Bone marrow (tissue), 2 donors: Measurements from ENCODE around the gene TOR4A.

Experiments
- DNase-seq, 2 donors: peaks; one replicate each; lab custom pipeline; 2025; lab: John Stamatoyannopoulos, UW

Gene TOR4A

GRCh38 chr9:137277329-137278041, at the start of gene TOR4A:
TSS of gene TOR4A (plus strand) at chr9:137277726. CDS start at chr9:137278690, 964 bp downstream.
- peak; percentile 31 to 57 for DNase-seq

DNA sequence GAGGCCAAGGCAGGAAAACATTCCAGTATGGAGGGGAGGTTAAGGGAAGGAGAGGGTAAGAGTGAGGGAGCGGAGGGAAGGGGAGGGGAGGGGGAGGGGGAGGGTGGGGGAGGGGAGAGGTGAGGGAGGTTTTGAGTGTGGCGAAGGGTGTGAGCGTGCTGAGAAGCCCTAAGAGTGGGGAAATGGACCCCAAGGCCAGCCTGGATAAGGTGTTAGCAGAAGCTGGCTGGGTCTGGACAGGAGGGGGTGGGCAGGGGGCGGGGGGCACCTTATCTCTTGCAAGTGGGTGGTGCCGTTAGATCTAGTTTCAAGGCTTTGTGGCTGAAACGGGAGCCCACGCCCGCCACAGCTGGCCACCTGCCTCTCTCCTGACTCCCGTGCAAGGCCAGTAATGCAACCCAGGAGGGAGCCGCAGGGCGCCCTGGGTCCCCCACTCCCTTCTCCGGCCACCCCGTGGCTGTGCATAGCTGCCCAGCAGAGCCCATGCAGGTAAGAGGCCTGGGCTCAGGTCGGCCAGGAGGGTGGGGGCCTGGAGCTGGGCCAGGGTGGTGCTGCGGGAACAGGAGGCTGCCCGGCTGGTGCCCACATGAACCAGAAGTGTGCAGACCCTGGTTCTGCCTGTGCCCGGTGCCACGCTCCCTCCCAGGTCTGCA, 49.5 kb upstream of the TOR4A start:
- DNase-seq = no peak

DNA sequence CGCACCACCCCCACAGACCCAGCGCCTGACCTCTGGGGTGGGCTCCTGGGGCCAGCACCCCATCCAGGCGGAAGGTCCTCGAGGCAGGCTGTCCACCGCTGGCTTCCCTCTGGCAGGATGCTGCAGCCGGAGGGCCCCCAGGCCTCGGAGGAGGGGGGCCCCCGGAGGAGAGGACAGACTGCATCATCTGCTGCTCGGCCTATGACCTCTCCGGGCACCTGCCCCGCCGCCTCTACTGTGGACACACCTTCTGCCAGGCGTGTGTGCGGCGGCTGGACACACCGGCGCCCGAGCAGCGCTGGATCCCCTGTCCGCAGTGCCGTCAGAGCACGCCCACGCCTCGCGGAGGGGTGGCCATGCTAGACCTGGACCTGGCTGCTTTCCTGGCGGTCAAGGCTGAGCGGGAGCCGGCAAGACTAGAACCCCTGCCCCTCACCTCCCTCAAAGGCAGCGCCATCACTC, 49.0 kb upstream of the TOR4A start:
- DNase-seq = no peak

DNA sequence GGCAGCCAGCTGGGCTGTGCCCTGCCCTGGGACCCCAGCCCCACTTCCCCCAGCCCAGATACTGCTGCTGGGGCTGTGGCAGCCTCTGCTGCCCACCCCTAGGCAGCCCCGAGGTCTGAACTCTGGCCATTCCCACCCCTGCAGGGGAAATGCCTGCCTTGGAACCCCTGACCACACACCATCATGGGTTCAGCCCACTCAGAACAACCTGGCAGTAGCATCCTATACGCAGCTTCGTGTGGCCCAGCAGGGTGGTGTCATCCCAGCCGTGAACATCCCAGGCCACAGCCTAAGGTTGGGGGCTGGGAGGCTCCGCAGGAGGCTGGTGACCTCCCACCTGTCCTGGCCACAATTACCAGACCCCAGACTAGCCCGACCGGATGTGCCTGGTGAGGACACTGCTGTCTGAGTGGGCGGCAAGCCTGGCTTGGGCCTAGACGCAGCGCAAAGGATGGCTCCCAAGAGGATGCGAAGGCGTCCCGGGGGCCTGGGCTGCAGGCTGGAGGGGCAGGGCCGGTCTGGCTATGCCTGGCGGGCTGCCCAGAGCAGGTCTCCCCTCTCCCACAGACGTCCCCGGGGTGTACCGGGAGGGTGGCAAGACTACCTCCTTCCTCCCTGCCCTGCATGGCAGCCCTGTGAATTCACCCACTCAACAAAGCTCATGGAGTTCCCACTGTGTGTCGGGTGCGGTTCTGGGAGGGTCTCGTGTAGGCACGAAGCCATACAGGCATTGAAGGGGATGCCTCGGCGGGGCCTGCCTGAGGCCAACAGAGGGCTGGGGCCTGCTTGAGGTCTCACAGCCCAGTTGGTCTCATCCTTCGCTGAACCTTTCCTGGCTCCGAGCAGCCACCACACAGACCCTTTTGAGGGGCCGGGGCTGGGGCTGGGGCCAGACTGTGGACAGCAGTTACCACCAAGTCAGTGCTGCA, 48.3 kb upstream of the TOR4A start:
- DNase-seq = no peak

- DNase-seq = no peak
Observed at GRCh38 chr9:137229903-137230704, 47.4 kb upstream of the TOR4A start.

GRCh38 chr9:137230705-137231371, 46.7 kb upstream of the TOR4A start, which contains the start of gene SLC34A3:
TSS of gene SLC34A3 (plus strand) at chr9:137230901. CDS start at chr9:137231703, 802 bp downstream.
- DNase-seq = no peak

GRCh38 chr9:137231372-137232039, 46.0 kb upstream of the TOR4A start:
- no peak for DNase-seq

DNA sequence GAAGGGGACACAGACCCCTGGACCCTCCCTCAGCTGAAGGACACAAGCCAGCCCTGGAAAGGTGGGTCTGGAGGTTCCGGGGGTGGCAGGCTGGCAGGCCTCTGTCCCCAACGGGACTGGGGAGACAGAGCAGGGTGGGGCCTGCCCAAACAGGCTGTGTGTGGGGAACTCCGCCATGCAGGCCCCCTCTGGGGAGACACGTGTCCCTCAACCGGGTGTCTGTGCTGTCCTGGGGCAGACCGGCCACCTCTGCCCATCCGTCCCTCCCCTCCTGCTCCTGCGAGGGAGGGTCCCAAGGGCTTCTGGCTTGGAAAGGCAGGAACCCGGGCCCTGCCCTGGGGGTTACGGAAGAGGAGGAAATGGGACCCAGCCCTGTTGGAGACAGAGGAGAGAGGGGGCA, 45.4 kb upstream of the TOR4A start:
- no peak for DNase-seq

- DNase-seq = no peak
Observed at GRCh38 chr9:137232510-137232909, 45.0 kb upstream of the TOR4A start.

GRCh38 chr9:137233143-137233980, 44.2 kb upstream of the TOR4A start:
- no peak for DNase-seq

- no peak for DNase-seq
Observed at GRCh38 chr9:137234055-137234697, 43.4 kb upstream of the TOR4A start.

GRCh38 chr9:137234758-137235423, 42.6 kb upstream of the TOR4A start:
- DNase-seq = no peak

DNA sequence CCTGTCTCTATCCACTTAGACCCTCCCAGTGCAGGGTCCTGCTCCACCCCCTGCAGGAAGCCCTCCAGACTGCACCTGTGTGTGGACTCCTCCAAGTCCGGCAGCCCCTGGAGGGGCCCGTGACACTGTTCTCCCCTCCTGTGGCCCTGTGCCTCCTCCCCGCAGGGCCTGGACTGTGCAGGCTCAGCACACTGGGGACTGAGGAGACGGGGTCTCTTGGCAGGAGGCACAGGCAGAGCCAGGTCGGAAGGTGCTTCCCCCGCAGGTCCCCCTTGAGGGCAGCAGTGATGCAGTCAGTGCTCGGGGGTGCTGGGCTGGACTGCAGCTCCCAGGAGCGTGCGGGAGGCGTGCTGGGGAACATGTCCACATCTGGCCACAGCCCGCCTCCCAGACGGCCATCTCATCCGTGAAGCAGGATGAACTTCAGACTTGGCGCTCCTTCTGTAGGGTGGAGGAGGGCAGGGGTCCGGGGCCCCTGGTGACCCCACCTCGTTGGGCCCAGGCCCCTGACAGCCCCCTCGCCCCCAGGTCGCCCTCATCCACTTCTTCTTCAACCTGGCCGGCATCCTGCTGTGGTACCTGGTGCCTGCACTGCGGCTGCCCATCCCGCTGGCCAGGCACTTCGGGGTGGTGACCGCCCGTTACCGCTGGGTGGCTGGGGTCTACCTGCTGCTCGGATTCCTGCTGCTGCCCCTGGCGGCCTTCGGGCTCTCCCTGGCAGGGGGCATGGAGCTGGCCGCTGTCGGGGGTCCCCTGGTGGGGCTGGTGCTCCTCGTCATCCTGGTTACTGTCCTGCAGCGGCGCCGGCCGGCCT, 41.9 kb upstream of the TOR4A start:
- no peak for DNase-seq

DNA sequence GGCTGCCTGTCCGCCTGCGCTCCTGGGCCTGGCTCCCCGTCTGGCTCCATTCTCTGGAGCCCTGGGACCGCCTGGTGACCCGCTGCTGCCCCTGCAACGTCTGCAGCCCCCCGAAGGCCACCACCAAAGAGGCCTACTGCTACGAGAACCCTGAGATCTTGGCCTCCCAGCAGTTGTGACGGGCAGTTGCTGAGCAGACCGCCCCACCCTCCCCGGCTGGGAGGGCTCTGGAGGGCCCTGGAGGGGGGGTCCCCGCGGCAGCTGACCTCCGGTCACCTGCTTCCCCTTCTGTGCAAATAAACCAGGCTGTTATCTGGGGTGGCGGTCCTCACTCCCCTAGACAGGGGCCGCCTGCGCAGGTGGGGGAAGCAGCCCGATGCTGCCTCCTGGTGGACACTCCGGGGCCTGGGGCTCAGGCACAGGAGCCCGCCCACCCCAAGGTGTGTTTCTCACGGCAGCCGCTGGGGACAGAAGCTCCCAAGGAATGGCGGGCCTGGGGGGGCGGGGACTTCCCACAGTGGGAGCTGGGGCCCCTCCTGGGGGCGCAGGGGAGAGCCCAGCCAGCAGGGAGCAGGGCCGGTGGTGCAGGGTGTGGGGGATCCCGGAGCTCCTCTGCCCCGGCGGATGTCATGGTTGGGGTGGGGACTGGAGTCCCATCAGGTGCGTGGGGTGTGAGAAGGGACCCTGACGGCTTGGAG, 41.1 kb upstream of the TOR4A start:
- peak; percentile 59 to 74 for DNase-seq

DNA sequence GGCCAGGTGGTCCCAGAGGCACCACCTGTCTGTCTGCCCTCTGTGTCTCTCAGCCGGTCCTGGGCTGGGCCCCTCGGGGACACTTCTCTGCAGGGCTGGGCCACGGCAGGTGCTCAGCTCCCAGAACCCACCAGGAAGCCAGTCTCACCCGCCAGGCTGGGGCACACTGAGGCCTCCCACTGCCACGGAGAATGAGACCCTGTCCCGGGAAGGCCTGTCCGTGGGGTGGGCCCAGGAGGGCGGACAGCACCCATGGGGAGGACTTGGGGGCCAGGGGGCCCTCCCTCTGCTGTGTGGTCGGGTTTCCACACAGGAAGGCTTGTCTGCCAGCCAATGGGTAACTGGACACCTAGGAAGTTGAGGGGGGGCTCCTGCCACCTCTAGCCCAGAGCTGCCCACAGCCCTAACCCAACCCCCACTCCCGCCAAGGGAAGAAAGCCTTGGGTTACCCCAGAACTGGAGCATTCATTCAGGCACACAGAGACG, 40.5 kb upstream of the TOR4A start:
- DNase-seq = no peak
